HCT116 (cell line): Measurements from ENCODE around the gene GABRR3. TPM values are rescaled to one million over a fixed set of nuclear protein-coding genes. Genes with fewer than 3 reads are reported as not detected.

ENCODE experiments used
- ATAC-seq: fragments of 200-7000 bp; cut with Tn5 transposase; 2 replicates; pipeline ENCODE4 v1.9.1; 2020; ENCODE audit warnings: mild to moderate bottlenecking, moderate library complexity
- BruUV-seq: library from RNA; stranded (reverse); fragments of 400-500 nt; replicated peaks from 2 replicates; lab custom pipeline; 2021; lab: Mats Ljungman, UMichigan
- CTCF ChIA-PET: fragments of 300-600 bp; sonication (Branson Sonifier 250); formaldehyde crosslinking; loops from one replicate; lab custom pipeline; 2021; ENCODE audit warnings: antibody characterized with exemption; lab: Charles Lee
- POLR2A ChIA-PET: fragments of 300-600, 350-600 bp; sonication (Branson Sonifier 250); formaldehyde crosslinking; loops from one replicate; lab custom pipeline; 2021; ENCODE audit warnings: antibody characterized with exemption; lab: Charles Lee
- RAD21 ChIA-PET, 2 experiments: fragments of 300-600 bp; sonication (Branson Sonifier 250); formaldehyde crosslinking; loops; one replicate each; lab custom pipeline; 2023; ENCODE audit warnings: low total read pairs in 2 of 2; ENCODE audit not compliant: uncharacterized antibody in 2 of 2, unreplicated experiment in 2 of 2, low non-redundant PET in 1 of 2; lab: Charles Lee
- DNase-seq: peaks from one replicate; pipeline ENCODE4 v3.0.0-alpha.2; 2010; ENCODE audit warnings: low read depth, low spot score
- H2AFZ ChIP-seq: fragments of 200-600 bp; shearing (Covaris generic), sonication (generic); 2 replicates; pipeline ENCODE4 v1.6.1; 2017; ENCODE audit warnings: low read depth, mixed run types, mixed read lengths, antibody characterized with exemption, low read length; ENCODE audit not compliant: poor library complexity, severe bottlenecking
- H3K27ac ChIP-seq: 2 replicates; pipeline ENCODE4 v1.5.1; 2012; ENCODE audit warnings: low read depth, low read length
- H3K27me3 ChIP-seq: fragments of 200-600 bp; sonication (generic); 2 replicates; pipeline ENCODE4 v1.6.1; 2016; ENCODE audit warnings: mixed run types, low read length, mixed read lengths; ENCODE audit not compliant: insufficient read depth
- H3K36me3 ChIP-seq, 2 experiments: fragments of 200-500 bp in 1 of 2; fragments of 200-600 bp in 1 of 2; sonication (Bioruptor generic) in 1 of 2; sonication (generic) in 1 of 2; 2 replicates each; pipeline versions ENCODE4 v1.5.1 to v1.6.1; 2014 to 2016; ENCODE audit warnings: low read length in 2 of 2, inconsistent platforms in 1 of 2, mixed read lengths in 1 of 2, mixed run types in 1 of 2; ENCODE audit not compliant: insufficient read depth in 2 of 2, control insufficient read depth in 1 of 2
- H3K4me1 ChIP-seq, 2 experiments: fragments of 200-600 bp in 1 of 2; sonication (generic) in 1 of 2; 2 replicates each; pipeline versions ENCODE4 v1.5.1 to v1.6.1; 2012 to 2017; ENCODE audit warnings: low read length in 2 of 2, inconsistent platforms in 1 of 2, mild to moderate bottlenecking in 1 of 2, mixed read lengths in 1 of 2, mixed run types in 1 of 2, moderate library complexity in 1 of 2; ENCODE audit not compliant: insufficient read depth in 2 of 2, control insufficient read depth in 1 of 2
- H3K4me2 ChIP-seq: fragments of 200-600 bp; sonication (generic); 2 replicates; pipeline ENCODE4 v1.6.1; 2017; ENCODE audit warnings: mixed run types, low read length, mixed read lengths
- H3K4me3 ChIP-seq, 2 experiments: fragments of 200-600 bp in 1 of 2; sonication (generic) in 1 of 2; replicated peaks in 1 of 2; 2 replicates each; pipeline ENCODE4 v1.5.1; 2011 to 2016; ENCODE audit warnings: low read length in 2 of 2, control low read depth in 1 of 2, low read depth in 1 of 2, mild to moderate bottlenecking in 1 of 2, mixed read lengths in 1 of 2, mixed run types in 1 of 2
- H3K79me2 ChIP-seq: fragments of 200-600 bp; sonication (generic); 2 replicates; pipeline ENCODE4 v1.6.1; 2017; ENCODE audit warnings: mild to moderate bottlenecking, mixed run types, low read length, moderate library complexity, mixed read lengths; ENCODE audit not compliant: insufficient read depth
- H3K9ac ChIP-seq: fragments of 200-600 bp; sonication (generic); 2 replicates; pipeline ENCODE4 v1.6.1; 2016; ENCODE audit warnings: low read length, mixed read lengths
- H3K9me2 ChIP-seq: fragments of 200-600 bp; sonication (generic), shearing (Covaris generic); 2 replicates; pipeline ENCODE4 v1.6.1; 2017; ENCODE audit warnings: mixed run types, mild to moderate bottlenecking, moderate library complexity; ENCODE audit not compliant: insufficient read depth
- H3K9me3 ChIP-seq, 2 experiments: fragments of 200-500 bp in 1 of 2; fragments of 200-600 bp in 1 of 2; sonication (Bioruptor generic) in 1 of 2; sonication (generic) in 1 of 2; 2 replicates each; pipeline ENCODE4 v1.6.1; 2014 to 2017; ENCODE audit warnings: low read length in 2 of 2, mixed read lengths in 2 of 2, inconsistent platforms in 1 of 2, low read depth in 1 of 2, mild to moderate bottlenecking in 1 of 2, mixed run types in 1 of 2, moderate library complexity in 1 of 2; ENCODE audit not compliant: control insufficient read depth in 1 of 2, insufficient read depth in 1 of 2
- H4K20me1 ChIP-seq: fragments of 200-600 bp; sonication (generic), shearing (Covaris generic); 2 replicates; pipeline ENCODE4 v1.6.1; 2017; ENCODE audit warnings: mixed run types, mild to moderate bottlenecking, moderate library complexity; ENCODE audit not compliant: insufficient read depth
- CTCF ChIP-seq, 3 experiments: fragments of 200-600 bp in 1 of 3; sonication (generic) in 1 of 3; IDR thresholded peaks in 2 of 3; conservative IDR thresholded peaks in 1 of 3; 2 replicates each; pipeline ENCODE4 v1.5.1; 2012 to 2017; ENCODE audit warnings: low read depth in 2 of 3, low read length in 2 of 3, antibody characterized with exemption in 1 of 3, borderline replicate concordance in 1 of 3, control low read depth in 1 of 3, mild to moderate bottlenecking in 1 of 3, mixed read lengths in 1 of 3, mixed run types in 1 of 3, moderate library complexity in 1 of 3; ENCODE audit not compliant: insufficient read depth in 1 of 3
- ELF1 ChIP-seq: IDR thresholded peaks from 2 replicates; pipeline ENCODE4 v1.6.1; 2012; ENCODE audit warnings: low read depth, borderline replicate concordance
- EZH2 ChIP-seq: fragments of 200-600 bp; sonication (generic); IDR thresholded peaks from 2 replicates; pipeline ENCODE4 v1.6.1; 2017; ENCODE audit warnings: antibody characterized with exemption, mixed run types
- JUND ChIP-seq: IDR thresholded peaks from 2 replicates; pipeline ENCODE4 v1.6.1; 2012
- POLR2AphosphoS5 ChIP-seq: IDR thresholded peaks from 2 replicates; pipeline ENCODE4 v1.6.1; 2011; ENCODE audit warnings: mild to moderate bottlenecking, low read depth, low read length, moderate library complexity
- RAD21 ChIP-seq: IDR thresholded peaks from 2 replicates; pipeline ENCODE4 v1.6.1; 2012; ENCODE audit warnings: low read depth, mild to moderate bottlenecking
- SIN3A ChIP-seq: IDR thresholded peaks from 2 replicates; pipeline ENCODE4 v1.6.1; 2012; ENCODE audit warnings: low read depth
- SP1 ChIP-seq: IDR thresholded peaks from 2 replicates; pipeline ENCODE4 v1.6.1; 2012; ENCODE audit warnings: low read depth
- TCF7L2 ChIP-seq: IDR thresholded peaks from 2 replicates; pipeline ENCODE4 v1.7.0; 2011; ENCODE audit warnings: borderline replicate concordance, inconsistent platforms; ENCODE audit not compliant: insufficient read depth, insufficient read length; ENCODE audit errors: extremely low read depth
- YY1 ChIP-seq: IDR thresholded peaks from 2 replicates; pipeline ENCODE4 v1.6.1; 2011; ENCODE audit warnings: low read length, low read depth, moderate library complexity, mild to moderate bottlenecking; ENCODE audit not compliant: insufficient replicate concordance; ENCODE audit errors: extremely low read depth
- intact Hi-C: fragments of 100-400 bp; cut with micrococcal nuclease; formaldehyde crosslinking; loops from 2 replicates; pipeline ENCODE4 v1.10.0; 2022
- total RNA-seq: library from RNA; stranded (reverse); gene quantifications from one replicate; pipeline ENCODE4 v1.2.1, GENCODE V29; 2021; ENCODE audit not compliant: unreplicated experiment
- TF ChIP-seq, protein P1 (sequence below): IDR thresholded peaks from 2 replicates; pipeline ENCODE4 v1.6.1; 2012
- TF ChIP-seq, protein P2 (sequence below): IDR thresholded peaks from 2 replicates; pipeline ENCODE4 v1.6.1; 2012

The GABRR3 gene
- total RNA-seq, 1 experiment from 2014 or later: not detected

- Histone ChIP-seq H2AFZ (no peak overlapping the region), H3K36me3 (no peaks in the 10 kb centered on the region), H3K27me3 (no peaks in the 10 kb centered on the region), H3K4me1 (peaks cover 0 to 9% of the 10 kb centered on the region in 2 experiments; a peak in 2 of 4 replicates), H3K9me3 (no peaks in the 10 kb centered on the region), H4K20me1 (no peaks in the 10 kb centered on the region), H3K4me3 (no peak overlapping the region), H3K9me2 (no peaks in the 10 kb centered on the region), H3K9ac (no peak overlapping the region), H3K4me2 (no peak overlapping the region), H3K79me2 (no peaks in the 10 kb centered on the region), H3K27ac (no peak overlapping the region)
- POLR2A ChIA-PET: no interaction called here
- intact Hi-C loops: no loop called here
- no peak for DNase-seq
- CTCF ChIA-PET: no interaction called here
- no TSS peak for BruUV-seq
- ATAC-seq: no peak
- TF ChIP-seq, protein P1, sequence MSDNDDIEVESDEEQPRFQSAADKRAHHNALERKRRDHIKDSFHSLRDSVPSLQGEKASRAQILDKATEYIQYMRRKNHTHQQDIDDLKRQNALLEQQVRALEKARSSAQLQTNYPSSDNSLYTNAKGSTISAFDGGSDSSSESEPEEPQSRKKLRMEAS: no peak
- TF ChIP-seq CTCF (IDR thresholded peaks at IDR 0.05 in 2 of 3, conservative IDR thresholded peaks at IDR 0.05 in 1 of 3; ENCODE audit: borderline replicate concordance in 1 of 3, insufficient read depth in 1 of 3, low read depth in 2 of 3, low read length in 2 of 3) (no peak), JUND (no peak), YY1 (no peak), ELF1 (no peak)
- RAD21 ChIA-PET: no interaction called here
Observed at GRCh38 chr3:98008855-98009254, 26.3 kb downstream of the GABRR3 start.

DNA sequence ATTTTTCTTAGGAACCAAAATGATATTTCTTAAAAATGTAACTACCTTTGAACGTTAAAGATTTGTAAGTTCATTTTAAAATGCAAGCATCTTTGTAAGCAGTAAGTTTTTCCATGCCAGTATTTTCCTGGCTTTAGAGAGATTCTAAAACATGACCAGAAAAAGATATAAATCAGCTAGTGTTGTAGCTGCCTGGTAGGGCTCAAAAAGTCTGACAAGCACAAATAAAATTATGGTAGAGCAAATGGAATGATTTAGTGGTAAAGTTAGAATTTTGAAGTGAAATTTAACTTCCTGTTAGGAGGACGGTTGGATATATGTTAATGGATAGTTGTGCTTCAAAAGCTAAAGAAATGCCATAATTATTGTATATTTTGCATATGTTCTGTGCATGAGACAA, 29.7 kb downstream of the GABRR3 start:
- intact Hi-C loops: no loop called here
- Histone ChIP-seq H3K36me3 (no peaks in the 10 kb centered on the region), H3K4me2 (no peak overlapping the region), H4K20me1 (no peaks in the 10 kb centered on the region), H3K27me3 (no peaks in the 10 kb centered on the region), H3K9me3 (no peaks in the 10 kb centered on the region), H3K9me2 (no peaks in the 10 kb centered on the region), H3K4me1 (no peaks in the 10 kb centered on the region), H3K27ac (no peak overlapping the region), H3K79me2 (no peaks in the 10 kb centered on the region), H2AFZ (no peak overlapping the region), H3K4me3 (no peak overlapping the region), H3K9ac (no peak overlapping the region)
- TF ChIP-seq EZH2: no peak
- no peak for TF ChIP-seq POLR2AphosphoS5
- TF ChIP-seq SIN3A: no peak
- TF ChIP-seq, protein P2, sequence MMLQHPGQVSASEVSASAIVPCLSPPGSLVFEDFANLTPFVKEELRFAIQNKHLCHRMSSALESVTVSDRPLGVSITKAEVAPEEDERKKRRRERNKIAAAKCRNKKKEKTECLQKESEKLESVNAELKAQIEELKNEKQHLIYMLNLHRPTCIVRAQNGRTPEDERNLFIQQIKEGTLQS: no peak
- no peak for TF ChIP-seq TCF7L2
- no peak for TF ChIP-seq RAD21
- TF ChIP-seq YY1: no peak
- no peak for TF ChIP-seq SP1
- BruUV-seq: no TSS peak
- POLR2A ChIA-PET: no interaction called here
- DNase-seq: no peak
- CTCF ChIA-PET: no interaction called here
- ATAC-seq: no peak
- RAD21 ChIA-PET: interaction anchor here in 1 of 2 experiments (0.6 kb wide), 1 partner anchor 85 kb away, joined by 4 read pairs; no protein-coding TSS in a partner anchor
